ENCODE results near the gene RIMS4.

DNA sequence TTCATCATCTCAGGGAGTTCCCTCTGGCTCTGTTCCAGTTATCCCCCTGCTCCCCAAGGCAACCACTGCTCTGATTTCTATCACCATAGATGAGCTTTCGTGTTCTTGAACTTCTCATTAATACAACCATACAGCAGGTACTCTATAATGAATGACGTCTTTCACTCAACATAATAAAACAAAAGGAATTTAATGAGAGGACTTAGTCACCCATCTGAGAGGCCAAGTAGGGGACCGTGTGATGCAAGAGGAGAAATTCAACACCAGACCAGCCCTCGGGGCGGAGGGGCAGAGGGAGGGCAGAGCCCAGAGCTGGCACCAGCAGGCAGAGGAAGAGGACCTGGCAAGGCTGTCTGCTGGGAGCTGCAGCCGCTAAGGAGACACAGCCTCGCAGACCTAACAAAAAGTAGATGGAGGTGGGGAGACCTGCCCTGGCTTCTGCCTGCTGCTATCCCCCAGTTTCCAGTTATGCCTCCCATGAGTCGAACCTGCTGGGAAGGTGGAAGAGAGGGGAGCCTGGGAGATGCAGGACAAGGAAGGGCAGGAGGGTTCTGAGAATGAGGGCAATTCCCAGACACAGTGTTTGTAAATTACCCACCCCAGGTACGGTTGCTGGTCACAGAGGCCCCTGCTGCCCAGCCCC is 81.4 kb downstream of the RIMS4 start:
- TF ChIP-seq, protein P1, sequence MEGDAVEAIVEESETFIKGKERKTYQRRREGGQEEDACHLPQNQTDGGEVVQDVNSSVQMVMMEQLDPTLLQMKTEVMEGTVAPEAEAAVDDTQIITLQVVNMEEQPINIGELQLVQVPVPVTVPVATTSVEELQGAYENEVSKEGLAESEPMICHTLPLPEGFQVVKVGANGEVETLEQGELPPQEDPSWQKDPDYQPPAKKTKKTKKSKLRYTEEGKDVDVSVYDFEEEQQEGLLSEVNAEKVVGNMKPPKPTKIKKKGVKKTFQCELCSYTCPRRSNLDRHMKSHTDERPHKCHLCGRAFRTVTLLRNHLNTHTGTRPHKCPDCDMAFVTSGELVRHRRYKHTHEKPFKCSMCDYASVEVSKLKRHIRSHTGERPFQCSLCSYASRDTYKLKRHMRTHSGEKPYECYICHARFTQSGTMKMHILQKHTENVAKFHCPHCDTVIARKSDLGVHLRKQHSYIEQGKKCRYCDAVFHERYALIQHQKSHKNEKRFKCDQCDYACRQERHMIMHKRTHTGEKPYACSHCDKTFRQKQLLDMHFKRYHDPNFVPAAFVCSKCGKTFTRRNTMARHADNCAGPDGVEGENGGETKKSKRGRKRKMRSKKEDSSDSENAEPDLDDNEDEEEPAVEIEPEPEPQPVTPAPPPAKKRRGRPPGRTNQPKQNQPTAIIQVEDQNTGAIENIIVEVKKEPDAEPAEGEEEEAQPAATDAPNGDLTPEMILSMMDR (IDR thresholded peaks at IDR 0.05): no peak
- TF ChIP-seq EZH2 (IDR thresholded peaks at IDR 0.05): no peak

Data from neural progenitor cell (in vitro differentiated cells).